Activated CD8-positive, alpha-beta T cell treated with anti-CD3 and anti-CD28 coated beads for 36 hours (primary cell): ENCODE results near the gene GNPDA1. TPM values are rescaled to one million over a fixed set of nuclear protein-coding genes. Genes with fewer than 3 reads are reported as not detected.

Source experiments
- ATAC-seq: fragments of 200-7000 bp; cut with Tn5 transposase; one replicate; pipeline ENCODE4 v1.10.0; 2021; ENCODE audit warnings: mild to moderate bottlenecking, moderate library complexity
- CTCF ChIA-PET: fragments of 350-600 bp; sonication (Branson Sonifier 250); formaldehyde crosslinking; loops from one replicate; lab custom pipeline; 2021; ENCODE audit warnings: antibody characterized with exemption; lab: Charles Lee
- POLR2A ChIA-PET: fragments of 350-600 bp; sonication (Branson Sonifier 250); formaldehyde crosslinking; loops from one replicate; lab custom pipeline; 2021; ENCODE audit warnings: antibody characterized with exemption; lab: Charles Lee
- DNase-seq: peaks from one replicate; pipeline ENCODE4 v3.0.0-alpha.2; 2020
- H3K27ac Mint-ChIP-seq: one replicate; pipeline ENCODE4 v1.8.0; 2021; ENCODE audit warnings: mild to moderate bottlenecking, mixed read lengths
- H3K27me3 Mint-ChIP-seq: one replicate; pipeline ENCODE4 v1.8.0; 2021; ENCODE audit warnings: mixed read lengths
- H3K36me3 Mint-ChIP-seq: one replicate; pipeline ENCODE4 v1.8.0; 2021; ENCODE audit warnings: low read depth, mixed read lengths
- H3K4me1 Mint-ChIP-seq: one replicate; pipeline ENCODE4 v1.8.0; 2021; ENCODE audit warnings: low read depth, mixed read lengths
- H3K4me3 Mint-ChIP-seq: one replicate; pipeline ENCODE4 v1.8.0; 2021; ENCODE audit warnings: mild to moderate bottlenecking, moderate library complexity, mixed read lengths
- H3K9me3 Mint-ChIP-seq: one replicate; pipeline ENCODE4 v1.8.0; 2021; ENCODE audit warnings: mixed read lengths
- intact Hi-C: fragments of 100-400 bp; cut with micrococcal nuclease; formaldehyde crosslinking; loops from one replicate; pipeline ENCODE4 v1.10.0; 2022
- total RNA-seq, 2 experiments: library from RNA; stranded (reverse); gene quantifications; one replicate each; pipeline ENCODE4 v1.2.3, GENCODE V29; 2021
- TF ChIP-seq, protein P1 (sequence below): fragments of 200-600 bp; IDR thresholded peaks from one replicate; pipeline ENCODE4 v1.8.0; 2022; ENCODE audit warnings: antibody characterized with exemption, mild to moderate bottlenecking

The GNPDA1 gene
- total RNA-seq, 2 experiments from 2014 or later: 82.4 to 88.3 TPM

GRCh38 chr5:141989720-141990119, 23.1 kb downstream of the GNPDA1 start:
- H3K4me1 Mint-ChIP-seq: peaks cover 10% of the 10 kb centered on the region
- peaks cover 41% of the 10 kb centered on the region for H3K36me3 Mint-ChIP-seq
- TF ChIP-seq, protein P1, sequence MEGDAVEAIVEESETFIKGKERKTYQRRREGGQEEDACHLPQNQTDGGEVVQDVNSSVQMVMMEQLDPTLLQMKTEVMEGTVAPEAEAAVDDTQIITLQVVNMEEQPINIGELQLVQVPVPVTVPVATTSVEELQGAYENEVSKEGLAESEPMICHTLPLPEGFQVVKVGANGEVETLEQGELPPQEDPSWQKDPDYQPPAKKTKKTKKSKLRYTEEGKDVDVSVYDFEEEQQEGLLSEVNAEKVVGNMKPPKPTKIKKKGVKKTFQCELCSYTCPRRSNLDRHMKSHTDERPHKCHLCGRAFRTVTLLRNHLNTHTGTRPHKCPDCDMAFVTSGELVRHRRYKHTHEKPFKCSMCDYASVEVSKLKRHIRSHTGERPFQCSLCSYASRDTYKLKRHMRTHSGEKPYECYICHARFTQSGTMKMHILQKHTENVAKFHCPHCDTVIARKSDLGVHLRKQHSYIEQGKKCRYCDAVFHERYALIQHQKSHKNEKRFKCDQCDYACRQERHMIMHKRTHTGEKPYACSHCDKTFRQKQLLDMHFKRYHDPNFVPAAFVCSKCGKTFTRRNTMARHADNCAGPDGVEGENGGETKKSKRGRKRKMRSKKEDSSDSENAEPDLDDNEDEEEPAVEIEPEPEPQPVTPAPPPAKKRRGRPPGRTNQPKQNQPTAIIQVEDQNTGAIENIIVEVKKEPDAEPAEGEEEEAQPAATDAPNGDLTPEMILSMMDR: no peak
- DNase-seq (no peak), ATAC-seq (no peak)
- no peak overlapping the region for H3K4me3 Mint-ChIP-seq
- H3K9me3 Mint-ChIP-seq: no peaks in the 10 kb centered on the region
- H3K27ac Mint-ChIP-seq: no peak overlapping the region
- intact Hi-C loops: no loop called here
- POLR2A ChIA-PET: no interaction called here
- H3K27me3 Mint-ChIP-seq: no peaks in the 10 kb centered on the region
- CTCF ChIA-PET: interaction anchor here (0.9 to 37.7 kb wide), 13 partner anchors 12 to 297 kb away, joined by 3 to 592 read pairs (median 11); partner anchors contain the start of genes GNPDA1, NDFIP1 and RNF14

- POLR2A ChIA-PET: interaction anchor here (1.0 kb wide), 1 partner anchor 10 kb away, joined by 4 read pairs; no protein-coding TSS in a partner anchor
- no peak overlapping the region for H3K4me3 Mint-ChIP-seq
- DNase-seq (no peak), ATAC-seq (no peak)
- H3K9me3 Mint-ChIP-seq: no peaks in the 10 kb centered on the region
- H3K4me1 Mint-ChIP-seq: no peaks in the 10 kb centered on the region
- peaks cover 38% of the 10 kb centered on the region for H3K36me3 Mint-ChIP-seq
- intact Hi-C loops: no loop called here
- no peaks in the 10 kb centered on the region for H3K27me3 Mint-ChIP-seq
- TF ChIP-seq, protein P1: no peak
- CTCF ChIA-PET: interaction anchor here (0.8 to 37.7 kb wide), 9 partner anchors 9 to 294 kb away, joined by 3 to 592 read pairs (median 4); partner anchors contain the start of genes GNPDA1 and RNF14
- no peak overlapping the region for H3K27ac Mint-ChIP-seq
Observed at GRCh38 chr5:141986072-141986471, 26.8 kb downstream of the GNPDA1 start.

DNA sequence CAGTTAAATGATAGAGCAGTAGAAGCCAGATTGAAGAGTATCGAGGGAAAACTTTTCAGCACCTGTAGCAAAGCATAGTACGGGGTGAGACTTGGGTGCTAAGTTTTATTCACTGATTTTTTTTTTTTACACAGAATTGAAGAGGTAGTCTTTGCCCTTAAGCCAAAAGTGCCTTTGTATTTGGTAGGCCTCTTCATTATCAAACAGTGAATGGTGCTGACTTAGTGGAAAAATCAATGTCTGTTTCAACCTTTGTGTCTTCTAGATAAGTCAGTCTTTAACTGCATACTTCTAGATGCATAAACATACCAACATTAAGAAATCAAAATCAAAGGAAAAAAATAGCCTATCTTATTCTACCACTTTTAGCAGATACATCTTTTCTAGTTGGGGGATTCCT, 30.2 kb downstream of the GNPDA1 start:
- H3K4me3 Mint-ChIP-seq: no peak overlapping the region
- TF ChIP-seq, protein P1: no peak
- H3K27ac Mint-ChIP-seq: no peak overlapping the region
- DNase-seq (no peak), ATAC-seq (no peak)
- H3K36me3 Mint-ChIP-seq: peaks cover 55% of the 10 kb centered on the region
- intact Hi-C loops: no loop called here
- no peaks in the 10 kb centered on the region for H3K27me3 Mint-ChIP-seq
- POLR2A ChIA-PET: no interaction called here
- no peaks in the 10 kb centered on the region for H3K9me3 Mint-ChIP-seq
- no peaks in the 10 kb centered on the region for H3K4me1 Mint-ChIP-seq
- CTCF ChIA-PET: no interaction called here

DNA sequence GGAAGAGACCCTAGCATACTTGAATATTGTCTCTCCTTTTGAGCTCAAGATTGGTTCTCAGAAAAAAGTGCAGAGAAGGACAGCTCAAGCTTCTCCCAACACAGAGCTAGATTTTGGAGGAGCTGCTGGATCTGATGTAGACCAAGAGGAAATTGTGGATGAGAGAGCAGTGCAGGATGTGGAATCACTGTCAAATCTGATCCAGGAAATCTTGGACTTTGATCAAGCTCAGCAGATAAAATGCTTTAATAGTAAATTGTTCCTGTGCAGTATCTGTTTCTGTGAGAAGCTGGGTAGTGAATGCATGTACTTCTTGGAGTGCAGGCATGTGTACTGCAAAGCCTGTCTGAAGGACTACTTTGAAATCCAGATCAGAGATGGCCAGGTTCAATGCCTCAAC, 34.4 kb downstream of the GNPDA1 start:
- ChIA-PET POLR2A (no interaction called here), CTCF (interaction anchor here (1.1 to 6.7 kb wide), 8 partner anchors 9 to 286 kb away, joined by 3 to 63 read pairs (median 10); partner anchors contain the start of genes GNPDA1 and RNF14)
- Mint-ChIP-seq H3K9me3 (no peaks in the 10 kb centered on the region), H3K4me1 (peaks cover 20% of the 10 kb centered on the region), H3K4me3 (no peak overlapping the region), H3K27ac (no peak overlapping the region), H3K36me3 (peaks cover 60% of the 10 kb centered on the region), H3K27me3 (no peaks in the 10 kb centered on the region)
- DNase-seq: no peak
- intact Hi-C loops: no loop called here
- TF ChIP-seq, protein P1: no peak
- ATAC-seq: no peak

- ATAC-seq: no peak
- TF ChIP-seq, protein P1: no peak
- DNase-seq: no peak
- CTCF ChIA-PET: interaction anchor here (0.9 to 6.7 kb wide), 9 partner anchors 8 to 170 kb away, joined by 3 to 63 read pairs (median 3); no protein-coding TSS in a partner anchor
- H3K27me3 Mint-ChIP-seq: no peaks in the 10 kb centered on the region
- no peaks in the 10 kb centered on the region for H3K9me3 Mint-ChIP-seq
- intact Hi-C loops: no loop called here
- no peak overlapping the region for H3K4me3 Mint-ChIP-seq
- H3K36me3 Mint-ChIP-seq: peaks cover 53% of the 10 kb centered on the region
- POLR2A ChIA-PET: interaction anchor here (0.9 to 1.2 kb wide), 2 partner anchors 18 to 40 kb away, joined by 3 read pairs; partner anchors contain the start of gene PCDH12
- H3K4me1 Mint-ChIP-seq: peaks cover 29% of the 10 kb centered on the region
- no peak overlapping the region for H3K27ac Mint-ChIP-seq
Observed at GRCh38 chr5:141976176-141976575, 36.7 kb downstream of the GNPDA1 start.
